ENCODE results near the gene MCU. TPM values are rescaled to one million over a fixed set of nuclear protein-coding genes. Genes with fewer than 3 reads are reported as not detected.
A peak's percentile ranks its signal among the peaks of the same experiment; 100 is the strongest.

Gene MCU
- total RNA-seq, 1 experiment from 2014 or later: 18.7 TPM

- no TSS peak for BruUV-seq (replicated peaks)
- ChIA-PET POLR2A (ENCODE audit: low non-redundant PET) (no interaction called here), CTCF (no interaction called here)
- no peak overlapping the region for H3K27ac ChIP-seq (ENCODE audit: low read depth, low read length, poor library complexity, severe bottlenecking)
- no peaks in the 10 kb centered on the region for H3K27me3 ChIP-seq (replicated peaks; ENCODE audit: insufficient read depth, low read depth, low read length, poor library complexity)
- no peak for TF ChIP-seq CTCF (conservative IDR thresholded peaks at IDR 0.05; ENCODE audit: low read depth, low read length)
- TF ChIP-seq EZH2 (IDR thresholded peaks at IDR 0.05; ENCODE audit: borderline replicate concordance, low read depth, low read length, poor library complexity, severe bottlenecking): no peak
- H3K4me1 ChIP-seq (ENCODE audit: insufficient read depth, low read length, poor library complexity, severe bottlenecking): peaks cover 16% of the 10 kb centered on the region
- H3K4me3 ChIP-seq (ENCODE audit: low read depth, low read length, poor library complexity, severe bottlenecking): no peak overlapping the region
- H3K9me3 ChIP-seq (ENCODE audit: low read depth, low read length, poor library complexity, severe bottlenecking): no peaks in the 10 kb centered on the region
- no peaks in the 10 kb centered on the region for H3K36me3 ChIP-seq (ENCODE audit: insufficient read depth, low read length, poor library complexity, severe bottlenecking)
- intact Hi-C loops (cut with micrococcal nuclease; ENCODE audit: unreplicated experiment): no loop called here
- DNase-seq (ENCODE audit: low spot score): no peak
Observed at GRCh38 chr10:72885953-72886352, 194.0 kb downstream of the MCU start.

GRCh38 chr10:72886621-72887020 is 194.7 kb downstream of the MCU start:
- DNase-seq (ENCODE audit: low spot score): peak; percentile 5
- no peaks in the 10 kb centered on the region for H3K9me3 ChIP-seq (ENCODE audit: low read depth, low read length, poor library complexity, severe bottlenecking)
- no peaks in the 10 kb centered on the region for H3K36me3 ChIP-seq (ENCODE audit: insufficient read depth, low read length, poor library complexity, severe bottlenecking)
- ChIA-PET CTCF (no interaction called here), POLR2A (ENCODE audit: low non-redundant PET) (no interaction called here)
- BruUV-seq (replicated peaks): no TSS peak
- TF ChIP-seq CTCF (conservative IDR thresholded peaks at IDR 0.05; ENCODE audit: low read depth, low read length) (no peak), EZH2 (IDR thresholded peaks at IDR 0.05; ENCODE audit: borderline replicate concordance, low read depth, low read length, poor library complexity, severe bottlenecking) (no peak)
- H3K4me1 ChIP-seq (ENCODE audit: insufficient read depth, low read length, poor library complexity, severe bottlenecking): peaks cover 16% of the 10 kb centered on the region
- no peaks in the 10 kb centered on the region for H3K27me3 ChIP-seq (replicated peaks; ENCODE audit: insufficient read depth, low read depth, low read length, poor library complexity)
- intact Hi-C loops (cut with micrococcal nuclease; ENCODE audit: unreplicated experiment): no loop called here
- no peak overlapping the region for H3K4me3 ChIP-seq (ENCODE audit: low read depth, low read length, poor library complexity, severe bottlenecking)
- no peak overlapping the region for H3K27ac ChIP-seq (ENCODE audit: low read depth, low read length, poor library complexity, severe bottlenecking)

GRCh38 chr10:72887043-72887442 is 195.1 kb downstream of the MCU start:
- intact Hi-C loops (cut with micrococcal nuclease; ENCODE audit: unreplicated experiment): no loop called here
- no peak overlapping the region for H3K27ac ChIP-seq (ENCODE audit: low read depth, low read length, poor library complexity, severe bottlenecking)
- DNase-seq (ENCODE audit: low spot score): no peak
- ChIA-PET CTCF (no interaction called here), POLR2A (ENCODE audit: low non-redundant PET) (no interaction called here)
- no peaks in the 10 kb centered on the region for H3K36me3 ChIP-seq (ENCODE audit: insufficient read depth, low read length, poor library complexity, severe bottlenecking)
- H3K4me3 ChIP-seq (ENCODE audit: low read depth, low read length, poor library complexity, severe bottlenecking): no peak overlapping the region
- no peaks in the 10 kb centered on the region for H3K27me3 ChIP-seq (replicated peaks; ENCODE audit: insufficient read depth, low read depth, low read length, poor library complexity)
- H3K4me1 ChIP-seq (ENCODE audit: insufficient read depth, low read length, poor library complexity, severe bottlenecking): peaks cover 16% of the 10 kb centered on the region
- TF ChIP-seq CTCF (conservative IDR thresholded peaks at IDR 0.05; ENCODE audit: low read depth, low read length) (no peak), EZH2 (IDR thresholded peaks at IDR 0.05; ENCODE audit: borderline replicate concordance, low read depth, low read length, poor library complexity, severe bottlenecking) (no peak)
- TSS peak; percentile 39 for BruUV-seq (replicated peaks)
- H3K9me3 ChIP-seq (ENCODE audit: low read depth, low read length, poor library complexity, severe bottlenecking): no peaks in the 10 kb centered on the region

Measured in A673 (cell line).